ENCODE measurements around the gene TMEM151A.

DNA sequence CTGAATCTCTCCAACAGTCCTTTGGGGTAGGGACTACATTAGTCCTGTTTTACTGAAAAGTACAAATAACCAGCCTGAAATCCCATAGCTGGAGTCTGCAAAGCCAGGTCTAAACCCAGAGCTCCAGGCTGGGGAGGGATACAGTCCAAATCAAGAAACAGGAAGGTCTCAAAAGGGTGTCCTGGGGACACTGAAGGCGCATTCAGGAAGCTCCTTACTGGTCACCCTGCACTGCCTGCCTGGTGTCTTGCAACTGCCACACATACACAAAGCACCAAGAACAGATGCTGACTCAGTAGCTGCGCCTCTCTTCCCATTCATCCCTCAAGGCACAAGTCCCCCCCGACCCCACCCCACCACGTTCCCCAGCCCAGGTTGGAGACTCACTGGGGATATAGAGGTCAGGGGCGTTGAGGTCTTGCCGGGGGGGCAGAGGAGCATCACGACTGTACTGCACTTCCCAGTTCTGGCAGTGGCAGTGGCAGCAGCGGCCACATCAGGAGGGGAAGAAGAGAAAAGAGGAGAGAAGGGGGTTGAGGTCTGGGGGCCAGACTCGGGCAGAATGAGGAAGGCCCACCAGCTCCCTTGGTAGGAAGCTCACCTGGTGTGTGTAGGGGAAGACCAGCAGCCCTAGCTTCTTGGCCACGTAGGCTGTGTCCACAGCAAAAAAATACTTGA, 4.3 kb upstream of the TMEM151A start:
- TF ChIP-seq CTCF (IDR thresholded peaks at IDR 0.05) (no peak), POLR2AphosphoS5 (IDR thresholded peaks at IDR 0.05) (no peak)
